KBM-7 (cell line): ENCODE results near the gene TBCD.

Source experiments
- DNase-seq: peaks from one replicate; pipeline ENCODE4 v3.0.0-alpha.2; 2015
- in situ Hi-C: fragments of 300-500 bp; cut with MboI; formaldehyde crosslinking; loops from 2 replicates; pipeline ENCODE4 v1.14.3; 2020; ENCODE audit warnings: low sequenced_read_pairs, low pct_unique_long_range_greater_than_20kb, mixed read lengths

Gene TBCD

DNA sequence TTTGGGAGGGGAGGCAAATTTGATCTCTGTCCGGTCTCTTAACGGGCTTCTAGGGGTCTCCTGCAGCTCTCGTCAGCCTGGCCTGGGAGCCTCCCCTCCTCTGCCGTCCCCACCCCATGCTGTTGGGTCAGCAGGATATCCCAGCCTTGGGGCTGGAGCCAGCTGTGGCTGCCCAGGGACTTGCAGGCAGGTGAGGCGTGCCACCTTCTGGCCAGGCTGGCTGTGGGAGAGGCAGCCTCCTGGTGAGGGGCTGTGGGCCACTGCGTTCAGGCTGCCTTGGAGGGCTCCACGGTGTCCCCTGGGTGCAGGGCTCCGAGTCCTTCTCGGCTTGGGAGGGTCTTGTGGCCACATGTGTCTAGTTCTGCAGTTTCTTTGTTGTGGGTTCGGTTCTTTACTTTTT, 34.6 kb downstream of the TBCD start:
- no peak for DNase-seq
- in situ Hi-C loops = no loop called here

- no peak for DNase-seq
- in situ Hi-C loops = no loop called here
Observed at GRCh38 chr17:82787081-82787848, 35.4 kb downstream of the TBCD start.

- in situ Hi-C loops = no loop called here
- DNase-seq = no peak
Observed at GRCh38 chr17:82788206-82789001, 36.5 kb downstream of the TBCD start.

- DNase-seq = no peak
- in situ Hi-C loops = no loop called here
Observed at GRCh38 chr17:82789051-82789592, 37.3 kb downstream of the TBCD start.

DNA sequence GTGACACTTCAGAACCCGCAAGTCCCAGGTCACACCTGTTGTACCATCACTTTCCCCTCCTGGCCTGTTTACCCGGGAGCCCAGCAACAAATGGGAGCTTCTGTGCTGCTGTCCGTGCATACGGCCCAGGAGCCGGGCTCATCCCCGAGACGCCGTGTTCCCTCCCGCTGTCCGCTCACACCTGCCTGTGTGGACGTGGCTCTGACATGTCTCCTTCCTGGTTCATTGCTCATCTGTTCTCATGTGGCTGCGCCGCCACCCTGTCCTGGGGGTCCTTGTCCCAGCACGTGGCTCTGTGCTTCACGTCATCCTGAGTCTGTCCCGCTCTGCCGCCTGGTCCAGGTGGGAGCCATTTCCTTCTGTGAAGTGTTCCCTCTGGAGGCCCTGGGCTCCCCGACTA, 37.9 kb downstream of the TBCD start:
- no peak for DNase-seq
- in situ Hi-C loops = loop anchor here (10.0 kb wide), 1 partner anchor 135 kb away; no protein-coding TSS in a partner anchor

- DNase-seq = no peak
- in situ Hi-C loops = loop anchor here (10.0 kb wide), 1 partner anchor 134 kb away; no protein-coding TSS in a partner anchor
Observed at GRCh38 chr17:82790391-82790790, 38.5 kb downstream of the TBCD start.

GRCh38 chr17:82791532-82791931, 39.7 kb downstream of the TBCD start:
- in situ Hi-C loops = loop anchor here (10.0 kb wide), 1 partner anchor 133 kb away; no protein-coding TSS in a partner anchor
- DNase-seq = no peak

- DNase-seq = no peak
- in situ Hi-C loops = loop anchor here (10.0 kb wide), 1 partner anchor 131 kb away; no protein-coding TSS in a partner anchor
Observed at GRCh38 chr17:82793974-82794630, 42.2 kb downstream of the TBCD start.

- DNase-seq = no peak
- in situ Hi-C loops = loop anchor here (10.0 kb wide), 1 partner anchor 130 kb away; no protein-coding TSS in a partner anchor
Observed at GRCh38 chr17:82794781-82795482, 43.1 kb downstream of the TBCD start.

- in situ Hi-C loops = loop anchor here (10.0 kb wide), 1 partner anchor 129 kb away; no protein-coding TSS in a partner anchor
- no peak for DNase-seq
Observed at GRCh38 chr17:82795615-82796014, 43.8 kb downstream of the TBCD start.

DNA sequence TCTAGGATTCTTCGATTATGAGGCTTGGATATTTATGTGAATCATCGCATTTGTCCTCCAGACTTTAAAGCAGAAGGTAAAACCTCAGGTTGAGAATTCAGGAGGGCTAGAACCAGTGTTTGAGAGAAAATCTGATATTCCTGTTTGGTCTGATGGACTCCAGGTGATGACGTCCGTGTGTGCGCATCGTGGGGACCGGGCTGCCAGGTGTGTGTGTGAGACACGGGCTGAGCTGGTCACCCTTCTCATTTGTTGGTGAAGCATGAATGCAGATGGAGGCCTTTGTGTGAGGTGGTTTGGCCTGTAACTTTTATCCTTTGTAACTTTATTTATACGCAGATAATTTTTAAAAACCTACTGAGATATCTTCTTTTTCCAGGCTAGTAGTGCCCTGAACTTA, 45.2 kb downstream of the TBCD start:
- no peak for DNase-seq
- in situ Hi-C loops = loop anchor here (10.0 kb wide), 1 partner anchor 128 kb away; no protein-coding TSS in a partner anchor

GRCh38 chr17:82798752-82799151, 46.9 kb downstream of the TBCD start:
- no peak for DNase-seq
- in situ Hi-C loops = loop anchor here (10.0 kb wide), 1 partner anchor 126 kb away; no protein-coding TSS in a partner anchor

- in situ Hi-C loops = loop anchor here (10.0 kb wide), 1 partner anchor 125 kb away; no protein-coding TSS in a partner anchor
- DNase-seq = no peak
Observed at GRCh38 chr17:82799591-82799990, 47.7 kb downstream of the TBCD start.

GRCh38 chr17:82800885-82801284, 49.0 kb downstream of the TBCD start:
- DNase-seq = no peak
- in situ Hi-C loops = no loop called here

DNA sequence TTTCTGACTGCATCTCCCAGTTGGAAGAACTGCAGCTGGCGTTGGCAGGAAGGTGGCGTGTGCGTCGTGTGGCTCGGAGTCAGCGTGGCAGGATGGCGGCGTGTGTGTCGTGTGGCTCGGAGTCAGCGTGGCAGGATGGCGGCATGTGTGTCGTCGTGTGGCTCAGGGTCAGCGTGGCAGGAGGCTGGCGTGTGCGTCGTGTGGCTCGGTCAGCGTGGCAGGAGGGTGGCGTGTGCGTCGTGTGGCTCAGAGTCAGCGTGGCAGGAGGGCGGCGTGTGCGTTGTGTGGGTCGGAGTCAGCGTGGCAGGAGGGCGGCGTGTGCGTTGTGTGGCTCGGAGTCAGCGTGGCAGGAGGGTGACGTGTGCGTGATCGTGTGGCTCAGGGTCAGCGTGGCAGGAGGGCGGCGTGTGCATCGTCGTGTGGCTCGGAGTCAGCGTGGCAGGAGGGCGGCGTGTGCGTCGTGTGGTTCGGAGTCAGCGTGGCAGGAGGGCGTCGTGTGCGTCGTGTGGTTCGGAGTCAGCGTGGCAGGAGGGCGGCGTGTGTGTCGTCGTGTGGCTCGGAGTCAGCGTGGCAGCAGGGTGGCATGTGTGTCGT, 49.6 kb downstream of the TBCD start:
- in situ Hi-C loops = no loop called here
- DNase-seq = no peak

DNA sequence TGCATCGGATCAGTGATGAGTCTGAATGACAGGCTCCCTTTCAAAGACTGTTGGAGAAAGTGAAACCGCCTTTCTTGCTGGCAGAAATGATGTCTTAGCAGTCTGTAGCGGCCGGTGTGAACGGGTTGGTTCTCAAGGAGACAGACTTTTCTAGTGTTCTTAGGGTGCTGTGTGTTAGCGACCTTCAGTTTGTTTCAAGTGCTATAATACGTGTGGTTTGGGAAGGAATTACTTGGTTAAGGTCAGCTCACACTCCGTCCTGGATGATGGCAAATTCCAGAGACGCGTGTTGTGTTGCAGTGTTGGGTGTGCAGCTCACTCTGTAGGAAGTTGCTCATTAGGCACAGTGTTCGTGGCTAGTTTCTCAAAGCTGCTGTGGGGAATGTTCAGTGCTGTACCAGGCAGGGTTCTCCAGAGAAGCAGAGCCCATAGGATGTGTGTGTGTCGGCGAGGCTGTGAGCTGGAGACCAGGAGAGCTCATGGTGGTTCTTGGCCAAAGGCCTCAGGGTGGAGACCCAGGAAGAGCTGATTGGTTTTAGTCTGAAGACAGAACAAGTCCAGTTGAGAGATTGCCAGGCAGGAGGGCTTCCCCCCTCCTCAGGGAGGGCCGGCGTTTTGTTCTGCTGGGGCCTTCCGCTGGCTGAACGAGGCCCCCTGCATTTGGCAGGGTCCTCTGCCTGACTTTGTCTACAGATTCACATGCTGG, 50.4 kb downstream of the TBCD start:
- no peak for DNase-seq
- in situ Hi-C loops = no loop called here

- no peak for DNase-seq
- in situ Hi-C loops = no loop called here
Observed at GRCh38 chr17:82803185-82803584, 51.3 kb downstream of the TBCD start.

DNA sequence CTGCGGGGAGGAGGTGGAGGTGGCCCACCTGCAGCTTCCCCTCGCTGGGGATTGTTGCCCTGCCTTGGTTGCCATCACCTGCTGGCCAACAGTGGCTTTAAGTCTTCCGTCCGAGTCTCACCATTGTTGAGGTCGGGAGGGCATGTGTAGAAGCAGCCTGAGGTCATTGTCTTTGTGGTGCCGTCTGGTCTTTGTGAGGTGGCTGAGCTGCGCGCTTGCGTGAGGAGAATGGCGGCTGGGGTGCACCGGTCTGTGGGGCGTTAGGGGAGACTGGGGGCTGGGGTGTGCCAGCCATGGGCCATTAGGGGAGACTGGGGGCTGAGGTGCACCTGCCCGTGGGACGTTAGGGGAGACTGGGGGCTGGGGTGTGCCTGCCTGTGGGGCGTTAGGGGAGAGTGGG, 51.7 kb downstream of the TBCD start:
- DNase-seq = no peak
- in situ Hi-C loops = no loop called here
